HG02798 (cell line): ENCODE results near the gene PLIN3.
"Not testable (repeated sequence)": the region's sequence is repeated elsewhere in the genome, so short reads cannot be mapped to it uniquely, and the experiment has no call there.

Experiments
- ATAC-seq: cut with Tn5 transposase; IDR thresholded peaks from one replicate; pipeline ENCODE4 v1.9.1; 2021; ENCODE audit warnings: mild to moderate bottlenecking; ENCODE audit not compliant: unreplicated experiment, poor library complexity

Gene PLIN3

DNA sequence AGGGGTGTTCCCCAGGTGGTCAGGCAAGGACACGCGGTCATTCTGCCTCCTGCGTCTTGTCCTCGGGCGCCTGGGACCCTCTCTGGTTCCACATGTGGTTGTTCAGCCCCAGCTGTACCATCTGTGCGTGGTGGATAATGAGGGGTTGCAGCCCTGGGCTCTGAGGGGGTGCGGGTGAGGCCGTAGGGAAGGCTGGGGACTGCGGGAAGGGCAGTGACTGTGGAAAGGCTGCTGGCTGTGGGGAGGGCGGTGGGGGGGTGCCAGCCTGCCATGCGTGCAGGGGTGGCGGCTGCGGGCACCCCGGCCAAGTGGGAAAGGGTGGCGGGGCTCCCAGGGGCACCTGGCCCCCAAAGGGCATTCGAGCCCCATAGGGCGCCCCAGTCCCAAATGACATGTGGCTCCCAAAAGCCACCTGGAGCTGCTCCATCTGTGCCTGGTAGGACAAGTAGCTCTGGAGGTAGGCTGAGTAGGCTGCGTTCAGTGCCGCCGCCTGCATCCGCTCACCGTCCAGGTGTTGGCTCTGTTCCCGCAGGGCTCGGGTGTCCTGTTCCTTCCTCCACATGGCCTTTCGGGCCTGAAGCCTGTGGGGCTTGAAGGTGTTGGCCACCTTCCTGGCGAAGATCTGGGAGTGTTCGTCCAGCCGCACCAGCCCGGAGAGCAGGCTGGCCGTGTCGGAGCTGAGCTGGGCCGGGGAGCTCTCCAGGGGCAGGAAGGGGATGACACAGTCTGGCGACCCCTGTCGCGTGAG is 51.1 kb downstream of the PLIN3 start:
- no peak for ATAC-seq

DNA sequence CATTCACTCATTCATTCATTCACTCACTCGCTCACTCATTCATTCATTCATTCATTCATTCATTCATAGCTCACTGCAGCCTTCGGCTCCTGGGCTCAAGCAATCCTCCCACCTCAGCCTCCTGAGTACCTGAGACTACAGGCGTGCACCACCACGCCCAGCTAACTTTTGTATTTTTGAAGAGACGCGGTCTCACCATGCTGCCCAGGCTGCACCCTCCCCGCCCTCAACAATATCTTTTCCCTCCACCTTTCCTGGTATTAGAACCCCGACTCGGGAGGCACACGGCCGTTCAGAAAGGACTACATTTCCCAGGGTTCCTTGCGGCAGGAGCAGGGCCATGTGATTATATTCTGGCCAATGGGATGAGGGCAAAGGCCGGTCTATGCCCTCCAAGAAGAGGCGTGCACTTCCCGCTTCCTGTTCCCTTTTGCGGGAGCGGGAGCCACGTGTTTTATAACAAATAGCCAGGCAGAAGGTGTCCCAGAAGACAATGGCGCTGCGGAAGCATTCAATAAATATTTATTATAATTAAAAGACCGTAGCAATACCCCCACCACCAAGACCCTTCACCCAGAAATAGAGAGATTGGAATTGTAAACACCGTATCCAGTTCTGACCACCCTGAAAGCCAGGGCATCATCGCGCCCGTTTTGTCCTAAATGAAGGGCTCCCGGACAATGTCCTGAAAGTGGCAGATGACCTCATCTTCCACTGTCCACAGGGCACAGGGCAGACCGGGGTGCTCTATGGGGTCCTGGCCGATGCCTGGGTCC is 51.9 kb downstream of the PLIN3 start:
- peak; percentile 61 for ATAC-seq

DNA sequence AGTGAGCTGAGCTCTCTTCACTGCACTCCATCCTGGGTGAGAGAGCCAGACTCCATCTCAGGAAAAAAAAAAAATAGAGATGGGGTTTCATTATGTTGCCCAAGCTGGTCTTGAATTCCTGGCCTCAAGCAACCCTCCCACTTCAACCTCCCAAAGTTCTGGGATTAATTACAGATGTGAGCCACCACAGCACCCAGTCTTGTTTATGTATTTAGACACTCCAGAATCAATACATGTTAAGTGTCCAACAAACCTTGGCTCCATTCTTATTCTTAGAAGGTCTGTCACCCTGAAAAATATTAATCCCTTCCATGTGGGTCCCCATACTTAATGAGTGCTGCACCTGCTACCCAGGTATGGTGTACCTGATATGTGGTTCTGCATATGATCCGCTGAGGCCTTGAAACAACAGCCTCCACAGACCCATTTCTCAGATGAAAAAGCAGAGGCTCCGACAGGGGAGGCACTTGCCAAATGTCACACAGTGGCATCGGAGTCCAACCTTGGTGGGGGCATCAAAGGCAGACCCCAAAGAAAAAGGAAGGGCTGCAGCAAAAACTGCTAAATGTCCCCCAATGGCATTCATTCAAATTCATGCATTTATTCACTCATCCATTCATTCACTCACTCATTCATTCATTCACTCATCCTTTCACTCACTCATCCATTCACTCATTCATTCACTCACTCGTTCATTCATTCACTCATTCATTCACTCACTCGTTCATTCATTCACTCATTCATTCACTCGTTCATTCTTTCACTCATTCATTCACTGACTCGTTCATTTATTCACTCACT is 52.6 kb downstream of the PLIN3 start:
- ATAC-seq: no peak

DNA sequence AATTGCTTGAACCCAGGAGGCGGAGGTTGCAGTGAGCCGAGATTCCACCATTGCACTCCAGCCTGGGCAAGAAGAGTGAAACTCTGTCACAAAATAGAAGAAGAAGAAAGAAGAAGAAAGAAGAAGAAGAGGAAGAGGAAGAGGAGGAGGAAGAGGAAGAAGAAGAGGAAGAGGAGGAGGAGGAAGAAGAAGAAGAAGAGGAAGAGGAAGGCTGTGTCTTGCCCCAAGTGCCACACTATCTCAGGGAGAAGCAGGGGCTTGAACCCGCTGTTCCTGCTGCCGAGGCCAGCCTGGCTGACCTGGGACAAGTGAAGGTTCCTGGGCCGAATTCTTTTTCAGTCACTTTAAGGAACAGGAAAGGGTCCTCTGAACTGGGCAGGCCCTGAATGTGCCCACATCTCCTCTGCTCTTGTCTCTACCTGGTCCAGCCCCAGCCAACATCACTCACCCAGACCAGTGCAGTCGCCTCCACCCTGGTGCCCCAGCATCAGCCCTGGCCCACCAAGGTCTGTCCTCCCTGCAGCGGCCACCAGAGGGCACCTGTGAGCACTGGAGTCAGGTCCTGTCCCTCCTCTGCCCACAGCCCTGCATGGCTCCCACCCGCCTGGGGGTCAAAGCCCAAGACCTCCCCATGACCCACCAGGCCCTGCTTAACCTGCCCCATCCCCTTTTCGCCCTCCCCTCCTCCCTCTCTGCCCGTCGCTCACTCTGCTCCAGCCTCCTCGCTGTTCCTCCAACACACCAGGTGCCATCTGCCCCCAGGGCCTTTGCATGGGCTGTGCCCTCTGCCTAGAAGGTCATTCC is 55.9 kb downstream of the PLIN3 start:
- ATAC-seq: peak; percentile 62

DNA sequence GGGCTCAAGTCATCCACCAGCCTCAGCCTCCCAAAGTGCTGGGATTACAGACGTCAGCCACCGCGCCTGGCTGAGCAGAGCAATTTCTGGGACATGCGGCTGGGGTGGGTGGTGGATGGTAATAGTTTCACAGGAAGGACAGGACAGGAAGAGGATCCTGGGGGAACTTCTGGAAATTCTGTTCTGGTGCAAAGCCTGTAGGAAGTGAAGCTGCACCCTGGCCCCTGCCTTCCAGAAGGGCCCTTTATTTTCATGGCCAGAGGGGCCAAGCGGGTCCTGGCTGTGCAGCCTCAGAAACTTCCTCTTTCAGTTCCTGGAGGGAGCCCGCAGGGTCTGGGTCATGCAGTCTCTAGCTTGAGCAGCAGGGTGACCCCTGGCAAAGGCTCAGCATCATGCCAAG is 60.3 kb downstream of the PLIN3 start:
- no peak for ATAC-seq

DNA sequence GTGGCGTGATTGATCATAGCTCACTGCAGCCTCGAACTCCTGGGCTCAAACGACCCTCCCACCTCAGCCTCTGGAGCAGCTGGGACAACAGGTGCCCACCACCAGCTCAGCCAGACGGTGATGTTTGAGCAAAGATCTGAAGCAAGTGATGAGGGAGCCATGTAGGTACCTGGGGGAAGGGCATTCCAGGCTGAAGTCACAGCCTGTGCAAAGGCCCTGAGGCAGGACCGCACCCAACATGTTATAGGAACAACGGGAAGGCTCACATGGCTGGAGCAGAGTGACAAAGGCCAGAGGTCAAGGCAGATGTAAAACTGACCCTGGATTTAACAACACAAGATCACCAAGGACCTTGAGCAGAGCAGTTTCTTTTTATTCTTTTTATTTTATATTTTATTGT is 61.1 kb downstream of the PLIN3 start:
- no peak for ATAC-seq

DNA sequence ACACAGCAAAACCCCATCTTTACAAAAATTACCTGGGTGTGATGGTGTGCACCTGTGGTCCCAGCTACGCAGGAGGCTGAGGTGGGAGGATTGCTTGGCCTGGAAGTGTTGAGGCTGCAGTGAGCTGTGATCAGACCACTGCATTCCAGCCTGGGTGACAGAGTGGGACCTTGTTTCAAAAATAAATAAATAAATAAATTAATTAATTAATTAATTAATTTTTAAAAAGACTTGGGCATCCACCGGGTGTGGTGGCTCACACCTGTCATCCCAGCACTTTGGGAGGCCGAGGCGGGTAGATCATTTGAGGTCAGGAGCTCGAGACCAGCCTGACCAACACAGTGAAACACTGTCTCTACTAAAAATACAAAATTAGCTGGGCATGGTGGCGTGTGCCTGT is 62.3 kb downstream of the PLIN3 start:
- not testable (repeated sequence) for ATAC-seq

DNA sequence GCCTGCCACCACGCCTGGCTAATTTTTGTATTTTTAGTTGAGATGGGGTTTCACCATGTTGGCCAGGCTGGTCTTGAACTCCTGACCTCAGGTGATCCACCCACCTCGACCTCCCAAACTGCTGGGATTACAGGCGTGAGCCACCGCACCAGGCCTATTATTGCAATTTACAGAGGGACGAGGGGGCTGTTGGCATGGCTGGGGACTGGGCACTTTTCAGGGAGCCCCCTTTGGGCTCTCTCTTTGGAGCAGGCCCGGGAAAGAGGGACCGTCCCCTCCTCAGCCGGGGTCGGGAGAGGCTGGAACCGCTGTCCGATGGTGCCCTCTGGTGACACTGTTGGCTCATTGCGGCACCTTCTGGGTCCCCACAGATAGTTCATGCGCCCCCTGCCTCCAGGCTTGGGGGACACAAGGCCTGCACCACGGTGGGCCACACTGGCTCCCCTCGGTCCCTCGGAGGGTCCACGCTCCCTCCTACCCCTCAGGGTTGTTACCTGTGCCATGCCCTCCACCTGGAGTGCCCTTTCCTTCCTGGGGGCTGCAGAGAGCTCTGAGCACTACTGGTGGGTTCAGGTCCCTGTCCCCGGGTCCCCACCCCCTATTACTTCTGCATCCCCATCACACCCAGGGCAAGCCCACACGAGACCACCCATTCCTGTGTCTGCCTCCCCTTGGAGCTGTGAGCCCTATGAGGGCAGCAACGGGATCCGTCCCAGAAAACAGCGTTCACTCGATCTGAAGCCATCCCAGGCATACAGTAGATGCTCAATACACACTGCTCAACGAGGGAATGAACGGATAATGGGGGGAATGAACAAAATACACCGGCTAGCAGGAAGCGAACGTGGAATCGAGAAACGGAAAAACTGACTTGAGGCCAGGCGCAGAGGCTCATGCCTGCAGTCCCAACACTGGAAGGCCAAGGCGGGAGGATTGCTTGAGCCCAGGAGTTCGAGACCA is 63.5 kb downstream of the PLIN3 start:
- ATAC-seq: no peak

DNA sequence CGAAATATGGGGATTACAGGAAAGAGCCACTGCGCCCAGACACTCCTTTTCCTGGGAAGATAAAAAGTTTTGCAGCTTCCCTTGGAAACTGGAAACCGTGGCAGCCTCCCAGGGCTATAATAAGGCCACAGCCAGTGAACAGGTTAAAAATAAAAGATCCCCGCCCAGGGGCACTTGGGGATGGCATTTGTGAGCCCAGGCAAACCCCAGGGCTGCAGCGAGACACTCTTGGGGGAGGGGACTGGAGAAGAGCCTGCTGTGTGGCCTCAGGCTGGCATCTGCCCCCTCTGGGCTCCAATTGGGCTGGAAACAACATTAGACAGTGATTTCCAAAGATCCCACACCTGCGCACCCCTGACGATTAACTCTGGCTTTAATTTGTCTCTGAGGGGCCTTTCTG is 64.8 kb downstream of the PLIN3 start:
- no peak for ATAC-seq

DNA sequence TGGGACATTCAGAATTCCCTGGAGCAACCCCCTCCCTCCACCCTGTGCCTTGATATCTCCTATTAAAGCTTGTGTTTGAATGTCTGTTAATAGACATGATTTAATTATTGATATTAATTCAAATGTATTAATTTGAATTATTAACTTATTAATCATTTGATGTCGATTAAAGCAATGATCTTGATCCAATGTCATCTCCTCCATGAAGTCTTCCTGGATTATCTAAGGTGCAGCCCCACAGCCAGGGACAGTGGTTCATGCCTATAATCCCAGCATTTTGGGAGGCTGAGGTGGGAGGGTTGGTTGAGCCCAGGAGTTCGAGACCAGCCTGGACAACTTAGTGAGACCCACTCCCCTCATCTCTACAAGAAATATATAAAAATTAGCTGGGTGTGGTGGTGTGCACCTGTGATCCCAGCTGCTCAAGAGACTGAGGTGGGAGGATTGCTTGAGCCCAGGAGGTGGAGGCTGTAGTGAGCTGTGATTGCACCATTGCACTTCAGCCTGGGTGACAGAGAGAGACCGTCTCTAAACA is 66.3 kb downstream of the PLIN3 start:
- ATAC-seq: no peak

DNA sequence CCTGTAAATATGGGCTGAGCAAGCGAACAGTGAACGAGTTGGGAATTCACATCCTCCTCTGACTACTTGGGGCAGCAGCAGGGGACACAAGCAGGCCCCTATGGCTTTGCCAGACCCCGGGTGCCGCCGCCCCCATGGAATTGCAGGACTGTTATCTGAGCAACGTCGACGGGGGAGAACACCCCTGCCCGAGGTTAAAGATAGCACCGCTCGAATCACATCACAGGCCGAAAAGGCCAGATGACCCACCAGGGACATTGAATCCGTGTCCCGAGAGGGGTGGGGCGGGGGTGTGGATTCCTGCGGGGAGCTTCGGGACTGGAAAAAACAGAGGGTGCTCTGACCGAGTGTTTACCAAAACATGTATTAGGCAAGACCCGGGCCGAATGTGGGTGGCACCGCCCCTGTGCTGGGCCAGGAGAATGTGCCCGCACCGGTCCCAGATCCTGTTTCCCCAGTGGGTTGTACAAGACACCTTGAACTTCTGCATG is 66.8 kb downstream of the PLIN3 start:
- ATAC-seq: no peak

DNA sequence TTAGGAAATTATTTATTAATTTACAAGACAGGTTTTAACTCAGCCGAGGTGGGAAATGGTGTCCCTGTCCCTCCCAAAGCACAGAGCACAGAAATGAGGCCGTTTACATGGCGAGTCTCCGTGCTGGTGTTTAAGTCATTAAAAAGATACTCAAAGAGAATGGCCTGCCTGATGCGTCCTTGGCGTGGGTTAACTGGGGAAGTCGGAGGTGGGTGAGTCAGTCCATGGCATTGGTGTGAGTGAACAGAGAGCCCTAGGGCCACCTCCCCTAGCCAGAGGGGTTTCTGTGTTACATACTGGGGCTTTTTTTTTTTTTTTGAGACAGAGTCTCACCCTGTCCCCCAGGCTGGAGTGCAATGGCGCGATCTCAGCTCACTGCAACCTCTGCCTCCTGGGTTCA is 72.1 kb downstream of the PLIN3 start:
- no peak for ATAC-seq

DNA sequence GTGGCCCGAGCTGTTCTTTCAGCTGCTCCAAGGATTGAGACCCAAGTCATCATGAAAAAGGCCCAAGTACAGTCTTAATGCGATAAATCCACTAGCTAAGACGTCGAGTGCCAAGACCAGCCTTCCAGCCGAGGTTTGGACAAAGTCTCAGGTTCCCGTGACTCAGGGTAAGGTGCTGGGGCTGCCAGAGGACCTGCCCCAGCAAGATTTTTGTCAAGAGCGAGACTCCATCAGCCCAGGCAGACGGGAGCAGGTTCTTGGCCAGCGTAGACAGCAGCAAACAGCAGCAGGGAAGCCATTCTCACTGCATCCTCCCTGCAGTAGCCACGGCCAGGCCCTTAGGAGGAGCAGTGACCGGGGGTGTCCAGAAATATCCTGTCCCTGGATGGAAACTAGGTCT is 72.5 kb downstream of the PLIN3 start:
- no peak for ATAC-seq

DNA sequence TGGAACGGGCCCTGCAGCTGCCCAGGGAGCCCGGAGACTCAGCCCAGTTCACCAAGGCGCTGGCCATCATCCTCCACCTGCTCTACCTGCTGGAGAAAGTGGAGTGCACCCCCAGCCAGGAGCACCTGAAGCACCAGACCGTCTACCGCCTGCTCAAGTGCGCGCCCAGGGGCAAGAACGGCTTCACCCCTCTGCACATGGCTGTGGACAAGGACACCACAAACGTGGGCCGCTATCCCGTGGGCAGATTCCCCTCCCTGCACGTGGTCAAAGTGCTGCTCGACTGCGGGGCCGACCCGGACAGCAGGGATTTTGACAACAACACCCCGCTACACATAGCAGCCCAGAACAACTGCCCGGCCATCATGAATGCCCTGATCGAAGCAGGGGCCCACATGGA is 74.2 kb downstream of the PLIN3 start:
- ATAC-seq: not testable (repeated sequence)

DNA sequence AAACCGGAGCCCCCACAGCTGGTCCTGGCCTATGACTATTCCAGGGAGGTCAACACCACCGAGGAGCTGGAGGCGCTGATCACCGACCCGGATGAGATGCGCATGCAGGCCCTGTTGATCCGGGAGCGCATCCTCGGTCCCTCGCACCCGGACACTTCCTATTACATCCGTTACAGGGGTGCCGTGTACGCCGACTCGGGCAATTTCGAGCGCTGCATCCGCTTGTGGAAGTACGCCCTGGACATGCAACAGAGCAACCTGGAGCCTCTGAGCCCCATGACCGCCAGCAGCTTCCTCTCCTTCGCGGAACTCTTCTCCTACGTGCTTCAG is 74.6 kb downstream of the PLIN3 start:
- ATAC-seq: not testable (repeated sequence)

DNA sequence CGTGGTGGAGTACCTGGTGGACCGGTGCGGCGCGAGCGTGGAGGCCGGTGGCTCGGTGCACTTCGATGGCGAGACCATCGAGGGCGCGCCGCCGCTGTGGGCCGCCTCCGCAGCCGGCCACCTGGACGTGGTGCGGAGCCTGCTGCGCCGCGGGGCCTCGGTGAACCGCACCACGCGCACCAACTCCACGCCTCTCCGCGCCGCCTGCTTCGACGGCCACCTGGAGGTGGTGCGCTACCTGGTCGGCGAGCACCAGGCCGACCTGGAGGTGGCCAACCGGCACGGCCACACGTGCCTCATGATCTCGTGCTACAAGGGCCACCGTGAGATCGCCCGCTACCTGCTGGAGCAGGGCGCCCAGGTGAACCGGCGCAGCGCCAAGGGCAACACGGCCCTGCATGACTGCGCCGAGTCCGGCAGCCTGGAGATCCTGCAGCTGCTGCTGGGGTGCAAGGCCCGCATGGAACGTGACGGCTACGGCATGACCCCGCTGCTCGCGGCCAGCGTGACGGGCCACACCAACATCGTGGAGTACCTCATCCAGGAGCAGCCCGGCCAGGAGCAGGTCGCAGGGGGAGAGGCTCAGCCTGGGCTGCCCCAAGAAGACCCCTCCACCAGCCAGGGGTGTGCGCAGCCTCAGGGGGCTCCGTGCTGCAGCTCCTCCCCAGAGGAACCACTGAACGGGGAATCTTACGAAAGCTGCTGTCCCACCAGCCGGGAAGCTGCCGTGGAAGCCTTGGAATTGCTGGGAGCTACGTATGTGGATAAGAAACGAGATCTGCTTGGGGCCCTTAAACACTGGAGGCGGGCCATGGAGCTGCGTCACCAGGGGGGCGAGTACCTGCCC is 75.2 kb downstream of the PLIN3 start:
- not testable (repeated sequence) for ATAC-seq

DNA sequence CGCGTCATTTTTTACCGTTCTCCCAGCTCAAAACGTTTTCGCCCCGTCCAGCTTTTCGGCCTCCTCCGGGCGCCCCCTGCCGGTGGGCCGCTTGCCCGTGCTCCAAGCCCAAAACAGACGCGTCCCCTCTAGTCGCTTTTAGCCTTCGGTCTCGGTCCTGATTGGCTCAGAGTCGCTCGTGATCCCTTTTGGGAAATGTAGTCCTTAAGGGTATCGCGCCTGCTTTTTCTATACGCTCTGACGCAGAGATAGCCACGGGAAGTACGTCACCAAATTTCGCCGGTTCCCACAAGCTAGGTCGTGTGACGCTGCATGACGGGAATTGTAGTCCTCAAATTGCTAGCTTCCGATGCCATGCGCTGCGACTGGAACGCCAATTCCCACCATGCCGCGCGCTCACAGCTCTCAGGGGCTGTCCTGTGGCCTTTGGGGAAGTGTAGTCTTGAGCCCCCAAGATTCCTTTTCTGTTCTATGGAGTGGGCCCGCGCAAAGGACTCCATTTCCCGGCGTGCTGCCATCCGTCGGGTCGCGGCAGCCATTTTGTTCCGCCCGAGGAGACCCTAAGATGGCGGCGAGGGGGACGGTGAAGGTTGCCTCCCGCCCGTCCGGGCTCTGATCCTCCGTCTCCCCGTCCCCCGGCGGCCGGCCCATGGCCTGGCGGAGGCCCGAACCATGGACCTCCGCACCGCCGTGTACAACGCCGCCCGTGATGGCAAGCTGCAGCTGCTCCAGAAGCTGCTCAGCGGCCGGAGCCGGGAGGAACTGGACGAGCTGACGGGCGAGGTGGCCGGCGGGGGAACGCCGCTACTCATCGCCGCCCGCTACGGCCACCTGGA is 76.1 kb downstream of the PLIN3 start, which contains the start of gene FEM1A:
FEM1A (plus strand) TSS at position 552 of the 836 bp plus-strand sequence; CDS start at position 673, 121 bp downstream.
- ATAC-seq: peak; percentile 95
